ENCODE measurements around the gene ISM2. TPM values are rescaled to one million over a fixed set of nuclear protein-coding genes. Genes with fewer than 3 reads are reported as not detected.
A peak's percentile ranks its signal among the peaks of the same experiment; 100 is the strongest.

ISM2 gene
- total RNA-seq, 1 donor from 2014 or later = not detected

DNA sequence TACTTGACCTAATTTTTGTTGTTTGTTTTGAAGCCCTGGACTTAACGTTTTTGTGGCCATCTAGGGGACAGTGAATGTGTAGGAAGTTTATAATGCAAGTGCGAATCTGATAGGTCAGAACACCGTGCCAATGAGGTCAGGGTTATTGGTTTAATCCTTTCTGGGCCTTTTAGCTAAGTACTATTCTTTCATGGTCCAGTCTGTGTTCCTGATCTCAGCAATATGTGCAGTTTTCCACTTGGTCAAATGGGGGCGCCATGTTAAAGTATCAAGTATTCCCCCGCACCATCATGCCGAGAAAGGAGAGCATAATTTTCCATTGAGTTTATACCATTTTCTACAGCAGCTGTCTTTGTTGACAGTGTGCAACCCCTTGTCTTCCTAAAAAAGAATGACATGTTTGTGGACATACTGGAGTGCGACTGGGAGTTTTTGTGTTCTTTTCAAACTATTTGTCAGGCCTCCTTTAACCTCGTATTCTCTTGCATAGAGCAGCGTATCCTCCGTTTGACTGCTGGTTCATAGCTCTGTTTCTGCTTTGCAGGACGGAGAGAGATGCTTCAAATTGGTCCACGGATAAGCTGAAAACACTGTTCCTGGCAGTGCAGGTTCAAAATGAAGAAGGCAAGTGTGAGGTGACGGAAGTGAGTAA, 39.4 kb downstream of the ISM2 start:
- ATAC-seq = no peak

DNA sequence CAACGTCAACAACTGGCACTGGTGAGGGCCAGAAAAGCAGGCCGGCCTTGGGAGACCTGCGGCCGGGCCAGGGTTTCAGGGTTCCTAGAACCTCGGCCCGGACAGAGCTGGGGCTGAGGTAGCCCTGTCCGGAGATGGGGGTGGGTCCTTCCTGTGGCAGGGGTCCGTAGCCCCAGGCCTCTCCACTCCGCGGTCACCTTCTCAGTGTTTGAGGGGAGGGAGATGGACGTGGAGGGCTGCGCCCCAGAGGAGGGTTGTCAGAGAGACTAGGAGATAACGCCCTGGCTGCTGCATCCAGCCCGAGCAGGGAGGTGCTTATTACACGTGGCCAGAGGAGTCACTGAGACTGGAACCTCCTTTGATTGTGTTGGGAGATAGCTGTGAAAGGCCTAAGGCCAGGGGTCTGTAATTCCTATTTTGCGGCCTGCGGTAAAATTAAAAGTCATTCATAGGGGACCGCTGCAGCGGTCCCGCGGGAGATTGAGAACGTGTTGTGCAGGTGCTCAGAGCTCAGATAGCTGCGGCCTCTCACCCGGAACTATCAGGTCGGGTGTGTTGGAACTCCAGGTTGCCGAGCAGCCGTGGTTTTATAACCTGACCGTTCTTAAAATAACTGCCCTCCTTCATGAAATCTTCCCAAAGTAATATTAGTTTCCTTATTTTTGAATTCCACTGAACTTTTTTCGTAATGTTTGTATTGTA, 40.2 kb downstream of the ISM2 start:
- peak; percentile 50 for ATAC-seq

- peak; percentile 99 for ATAC-seq
These were observed 40.9 kb downstream of the ISM2 start, which contains the start of the genes AHSA1 and VIPAS39 for GRCh38 chr14:77457522-77458248. Gene AHSA1 (plus strand): TSS chr14:77458093. CDS start chr14:77458190, 97 bp downstream. Gene VIPAS39 (minus strand): TSS chr14:77457601. CDS start chr14:77454102, 3,499 bp downstream.

DNA sequence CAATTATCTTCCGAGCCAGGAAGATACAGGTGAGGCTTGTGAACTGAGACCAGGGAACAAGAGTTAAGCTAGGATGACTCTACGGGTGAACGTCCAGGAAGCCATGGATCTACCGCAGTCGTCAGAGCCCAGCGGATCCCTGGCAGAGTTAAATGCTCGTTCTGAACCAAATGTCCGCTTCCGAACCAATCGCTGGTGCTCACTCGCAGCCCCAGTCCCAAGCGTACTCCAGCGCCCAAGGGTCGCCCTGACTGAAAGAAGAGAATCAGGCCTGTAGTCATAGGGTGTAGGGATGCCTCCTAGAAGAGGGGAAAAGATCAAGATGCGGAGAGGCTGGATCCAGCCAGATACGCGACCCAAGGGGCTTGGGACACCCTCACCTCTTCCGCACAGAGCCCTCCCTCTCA, 41.5 kb downstream of the ISM2 start:
- peak; percentile 27 for ATAC-seq

GRCh38 chr14:77455966-77456640, 42.5 kb downstream of the ISM2 start:
- no peak for ATAC-seq

GRCh38 chr14:77442196-77442595, 56.4 kb downstream of the ISM2 start:
- ATAC-seq = no peak

- ATAC-seq = no peak
These were observed 58.8 kb downstream of the ISM2 start for GRCh38 chr14:77439861-77440260.

GRCh38 chr14:77438596-77438995, 60.0 kb downstream of the ISM2 start:
- no peak for ATAC-seq

- ATAC-seq = no peak
These were observed 62.6 kb downstream of the ISM2 start for GRCh38 chr14:77436042-77436441.

DNA sequence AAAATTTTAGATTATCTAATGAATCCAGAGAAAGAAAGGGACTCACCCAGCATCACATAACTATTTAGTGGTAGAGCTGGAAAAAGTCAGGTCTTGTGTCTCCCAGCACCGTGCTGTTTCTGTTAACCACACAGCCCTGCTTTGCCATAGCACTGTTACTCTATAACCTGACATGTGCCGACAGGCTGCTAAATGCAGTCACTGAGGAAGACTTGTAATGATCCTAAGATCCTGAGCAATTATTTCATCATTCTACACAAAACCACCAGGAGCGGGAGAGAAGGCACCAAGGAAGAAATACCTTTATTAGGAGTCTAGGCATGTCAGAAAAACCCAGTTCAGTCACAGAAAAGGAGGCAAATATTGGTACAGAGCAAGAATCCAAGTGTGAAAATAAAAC, 72.2 kb downstream of the ISM2 start:
- no peak for ATAC-seq

DNA sequence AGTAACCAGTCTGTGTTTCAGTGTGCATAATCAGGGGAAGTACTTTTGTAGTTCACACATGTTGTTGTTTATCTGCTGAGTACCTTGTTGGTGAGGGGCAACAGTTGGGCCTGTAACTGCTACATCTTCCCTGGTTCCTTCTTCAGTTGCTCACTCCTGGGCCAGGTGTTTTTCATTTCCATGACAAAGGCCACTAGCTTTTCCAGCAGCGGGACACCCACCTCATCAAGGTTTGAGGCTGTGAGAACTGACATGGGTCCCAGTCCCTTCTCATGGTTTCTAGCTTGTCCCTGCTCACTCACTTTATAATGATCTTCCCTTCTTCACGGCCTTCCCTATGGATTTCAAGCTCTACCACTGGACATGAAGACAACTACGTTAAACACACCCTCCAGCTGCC, 73.8 kb downstream of the ISM2 start:
- no peak for ATAC-seq

Other genes starting within 250 kb of the ISM2 start
- gene NGB, start 227.6 kb downstream of the ISM2 start, total RNA-seq = not detected
- 11.2 TPM for gene POMT2, start 177.9 kb downstream of the ISM2 start, total RNA-seq
- 26.6 TPM for gene GSTZ1, start 177.8 kb downstream of the ISM2 start, total RNA-seq
- 4.6 TPM for gene TMED8, start 121.7 kb downstream of the ISM2 start, total RNA-seq
- gene SAMD15, start 121.4 kb downstream of the ISM2 start, total RNA-seq = 0.88 TPM
- gene NOXRED1, start 75.3 kb downstream of the ISM2 start, total RNA-seq = not detected
- 11.9 TPM for gene VIPAS39, start 41.2 kb downstream of the ISM2 start, total RNA-seq
- 69.5 TPM for gene AHSA1, start 40.7 kb downstream of the ISM2 start, total RNA-seq
- gene SPTLC2, start 117.8 kb upstream of the ISM2 start, total RNA-seq = 40.1 TPM
- gene ALKBH1, start 209.2 kb upstream of the ISM2 start, total RNA-seq = 7.5 TPM
- gene SLIRP, start 209.3 kb upstream of the ISM2 start, total RNA-seq = 113 TPM